Spleen (tissue), 13 donors: ENCODE data around the gene OLFM1. TPM values are rescaled to one million over a fixed set of nuclear protein-coding genes. Genes with fewer than 3 reads are reported as not detected.

Source experiments
- DNase-seq: peaks from one replicate; pipeline ENCODE4 v3.0.0-alpha.2; 2020
- H3K27ac ChIP-seq, 8 donors: fragments of 200-600 bp; sonication (generic) in 7 of 8; 1 replicate in 4 of 8; 2 replicates in 4 of 8; pipeline versions ENCODE4 v1.5.0 to v1.8.0; 2016 to 2021; ENCODE audit warnings: inconsistent platforms in 4 of 8, mild to moderate bottlenecking in 4 of 8, moderate library complexity in 1 of 8
- H3K27me3 ChIP-seq, 7 donors: fragments of 200-600 bp; sonication (generic) in 6 of 7; replicated peaks in 1 of 7; 1 replicate in 4 of 7; 2 replicates in 3 of 7; pipeline versions ENCODE4 v1.5.0 to v1.8.0; 2016 to 2021; ENCODE audit warnings: inconsistent platforms in 3 of 7, mild to moderate bottlenecking in 1 of 7
- H3K36me3 ChIP-seq, 6 donors: fragments of 200-600 bp; sonication (generic) in 5 of 6; 1 replicate in 4 of 6; 2 replicates in 2 of 6; pipeline versions ENCODE4 v1.5.0 to v1.8.0; 2016 to 2021; ENCODE audit warnings: inconsistent platforms in 2 of 6
- H3K4me1 ChIP-seq, 6 donors: fragments of 200-600 bp; sonication (generic) in 5 of 6; 1 replicate in 3 of 6; 2 replicates in 3 of 6; pipeline versions ENCODE4 v1.5.0 to v1.8.0; 2016 to 2021; ENCODE audit warnings: inconsistent platforms in 3 of 6
- H3K4me3 ChIP-seq, 8 donors: fragments of 200-600 bp; sonication (generic) in 7 of 8; 1 replicate in 4 of 8; 2 replicates in 4 of 8; pipeline versions ENCODE4 v1.5.0 to v1.8.0; 2016 to 2021; ENCODE audit warnings: inconsistent platforms in 4 of 8, mild to moderate bottlenecking in 4 of 8, moderate library complexity in 2 of 8
- H3K9me3 ChIP-seq, 8 donors: fragments of 200-600 bp; sonication (generic) in 7 of 8; 1 replicate in 4 of 8; 2 replicates in 4 of 8; pipeline versions ENCODE4 v1.5.0 to v1.8.0; 2016 to 2021; ENCODE audit warnings: inconsistent platforms in 4 of 8
- CTCF ChIP-seq, 11 experiments: fragments of 200-600 bp in 7 of 11; fragments of 450-650 bp in 4 of 11; sonication (generic) in 4 of 11; IDR thresholded peaks in 8 of 11; conservative IDR thresholded peaks in 3 of 11; 1 replicate in 7 of 11; 2 replicates in 4 of 11; pipeline versions ENCODE4 v1.4.0 to v1.8.0; 2016 to 2021; ENCODE audit warnings: antibody characterized with exemption in 11 of 11, inconsistent platforms in 4 of 11, mild to moderate bottlenecking in 1 of 11
- POLR2A ChIP-seq, 3 donors: fragments of 450-650 bp; IDR thresholded peaks; one replicate each; pipeline ENCODE4 v1.5.1; 2017; ENCODE audit warnings: antibody characterized with exemption in 3 of 3, mild to moderate bottlenecking in 1 of 3
- POLR2AphosphoS5 ChIP-seq, 3 donors: sonication (generic); formaldehyde crosslinking; IDR thresholded peaks; one replicate each; pipeline ENCODE4 v1.5.1; 2017; ENCODE audit warnings: antibody characterized with exemption in 3 of 3
- WGBS, 5 donors: extraction: QIAGEN DNeasy Blood & Tissue Kit in 3 of 5; methylation state at CpG; one replicate each; pipeline versions ENCODE4 v1.1.5 to v1.1.7; 2013 to 2018; 5-methylcytosine and 5-hydroxymethylcytosine counted together
- intact Hi-C: fragments of 100-400 bp; cut with DNase I; formaldehyde crosslinking; loops from one replicate; pipeline ENCODE4 v1.15.0; 2023; ENCODE audit warnings: low total_unique reads
- long read RNA-seq, 2 donors: transcript quantifications; one replicate each; lab custom pipeline, GENCODE V29; 2026
- polyA plus RNA-seq, 3 donors: library from polyadenylated mRNA; stranded (reverse); fragments of 200-250 nt; gene quantifications; one replicate each; pipeline ENCODE4 v1.2.1, GENCODE V29; 2013
- total RNA-seq, 7 donors: library from RNA; depleted of rRNA in 3 of 7; stranded (reverse); fragments of >200 nt in 3 of 7; fragmentation: NEBNext Ultra II Directional in 4 of 7; extraction: Animal tissue kit (Norgen Biotek cat#: 25700) in 4 of 7; gene quantifications; one replicate each; pipeline versions ENCODE4 v1.1.0 to v1.2.1, GENCODE V29; 2016 to 2021
- donor health status: healthy with polysubstance abuse.
- donor health status: DM: no; HTN: no; CAD: no; lungs with moderate emphysema.
- donor health status: DM: no; HTN: no; CAD: no.
- donor health status: Bipolar disorder and iron deficiency.
- donor health status: healthy.
- donor health status: DM: no; HTN: no; CAD: no.
- donor health status: DM: yes; HTN: yes; CAD: no.

OLFM1 gene
- total RNA-seq (100 to 1,000 TPM in 1 of 7 donors, 10 to 100 TPM in 6; 40.9 to 109 (median 47.1) TPM), polyA plus RNA-seq (10 to 100 TPM in 2 of 3 donors, 1 to 10 TPM in 1; 5.9 to 22.3 (median 16.8) TPM)
- long read RNA-seq, donor 1, partial matches to known transcripts: 0 of 6 reads
- long read RNA-seq, donor 1, other reads (novel, unspliced or antisense): 0 of 6 reads
- long read RNA-seq, donor 2, partial matches to known transcripts: 0 of 1 reads
- long read RNA-seq, donor 2, other reads (novel, unspliced or antisense): 0 of 1 reads

- intact Hi-C loops: loop anchor here (5.0 kb wide), 2 partner anchors 255 to 325 kb away; no protein-coding TSS in a partner anchor
- TF ChIP-seq POLR2AphosphoS5 (IDR thresholded peaks at IDR 0.05): peak in 1 of 3 donors; percentile 55
- no peak for TF ChIP-seq POLR2A (IDR thresholded peaks at IDR 0.05)
- peak in 9 of 11 experiments; percentile 42 to 75 (median 60) for TF ChIP-seq CTCF (IDR thresholded peaks at IDR 0.05 in 8 of 11, conservative IDR thresholded peaks at IDR 0.05 in 3 of 11)
Observed at GRCh38 chr9:135087489-135087792, at the start of gene OLFM1. Gene OLFM1 (plus strand): TSS chr9:135087668. CDS start chr9:135087990, 322 bp downstream.

GRCh38 chr9:135038331-135038730, 49.1 kb upstream of the OLFM1 start:
- intact Hi-C loops: no loop called here
- peak; percentile 32 for DNase-seq

More at GRCh38 chr9:135087489-135087792, at the start of gene OLFM1:
- Histone ChIP-seq H3K4me3 (peak within 1 kb of the TSS in 7 of 8 donors; percentile 26 to 61 (median 38)), H3K27me3 (peaks cover 3 to 80% (median 39%) of the 10 kb centered on the region in 7 donors), H3K27ac (peak within 1 kb of the TSS in 5 of 8 donors; percentile 18 to 66 (median 54)), H3K9me3 (no peaks in the 10 kb centered on the region), H3K4me1 (peaks cover 13 to 54% (median 33%) of the 10 kb centered on the region in 6 donors), H3K36me3 (peaks cover 0 to 11% (median 0%) of the 10 kb centered on the region in 6 donors)
- 1 to 2% (median 1%) methylated on average over 26 to 40 of the region's 40 CpGs; no CpG with 5 or more reads in 1 of the 5 donors for WGBS, 5 donors
- DNase-seq: no peak

GRCh38 chr9:135038826-135039225, 48.6 kb upstream of the OLFM1 start:
- TF ChIP-seq CTCF (IDR thresholded peaks at IDR 0.05 in 8 of 11, conservative IDR thresholded peaks at IDR 0.05 in 3 of 11) (no peak), POLR2AphosphoS5 (IDR thresholded peaks at IDR 0.05) (no peak), POLR2A (IDR thresholded peaks at IDR 0.05) (no peak)
- Histone ChIP-seq H3K27ac (no peak overlapping the region), H3K4me3 (no peak overlapping the region), H3K4me1 (no peaks in the 10 kb centered on the region), H3K27me3 (peaks cover 0 to 27% (median 0%) of the 10 kb centered on the region in 7 donors), H3K9me3 (no peaks in the 10 kb centered on the region), H3K36me3 (no peaks in the 10 kb centered on the region)
- no peak for DNase-seq
- WGBS, 5 donors: 70 to 81% (median 73%) methylated on average over 3 of the region's 3 CpGs
- intact Hi-C loops: no loop called here

More at GRCh38 chr9:135038331-135038730, 49.1 kb upstream of the OLFM1 start:
- Histone ChIP-seq H3K27me3 (peaks cover 0 to 32% (median 0%) of the 10 kb centered on the region in 7 donors), H3K4me1 (no peaks in the 10 kb centered on the region), H3K27ac (no peak overlapping the region), H3K36me3 (no peaks in the 10 kb centered on the region), H3K9me3 (no peaks in the 10 kb centered on the region), H3K4me3 (no peak overlapping the region)
- 73 to 81% (median 78%) methylated on average over 13 of the region's 13 CpGs for WGBS, 5 donors
- no peak for TF ChIP-seq POLR2AphosphoS5 (IDR thresholded peaks at IDR 0.05)
- TF ChIP-seq POLR2A (IDR thresholded peaks at IDR 0.05): no peak
- no peak for TF ChIP-seq CTCF (IDR thresholded peaks at IDR 0.05 in 8 of 11, conservative IDR thresholded peaks at IDR 0.05 in 3 of 11)

GRCh38 chr9:135039266-135039870, 48.1 kb upstream of the OLFM1 start:
- intact Hi-C loops: no loop called here
- Histone ChIP-seq H3K9me3 (no peaks in the 10 kb centered on the region), H3K27ac (no peak overlapping the region), H3K36me3 (no peaks in the 10 kb centered on the region), H3K27me3 (peaks cover 0 to 26% (median 0%) of the 10 kb centered on the region in 7 donors), H3K4me3 (no peak overlapping the region), H3K4me1 (no peaks in the 10 kb centered on the region)
- TF ChIP-seq POLR2AphosphoS5 (IDR thresholded peaks at IDR 0.05) (no peak), POLR2A (IDR thresholded peaks at IDR 0.05) (no peak), CTCF (IDR thresholded peaks at IDR 0.05 in 8 of 11, conservative IDR thresholded peaks at IDR 0.05 in 3 of 11) (no peak)
- 70 to 90% (median 81%) methylated on average over 7 to 14 of the region's 14 CpGs for WGBS, 5 donors
- peak; percentile 41 for DNase-seq
